ENCODE data around the gene AGBL3. TPM values are rescaled to one million over a fixed set of nuclear protein-coding genes. Genes with fewer than 3 reads are reported as not detected.

AGBL3 gene
- total RNA-seq, 1 donor from 2014 or later = 0.62 TPM

DNA sequence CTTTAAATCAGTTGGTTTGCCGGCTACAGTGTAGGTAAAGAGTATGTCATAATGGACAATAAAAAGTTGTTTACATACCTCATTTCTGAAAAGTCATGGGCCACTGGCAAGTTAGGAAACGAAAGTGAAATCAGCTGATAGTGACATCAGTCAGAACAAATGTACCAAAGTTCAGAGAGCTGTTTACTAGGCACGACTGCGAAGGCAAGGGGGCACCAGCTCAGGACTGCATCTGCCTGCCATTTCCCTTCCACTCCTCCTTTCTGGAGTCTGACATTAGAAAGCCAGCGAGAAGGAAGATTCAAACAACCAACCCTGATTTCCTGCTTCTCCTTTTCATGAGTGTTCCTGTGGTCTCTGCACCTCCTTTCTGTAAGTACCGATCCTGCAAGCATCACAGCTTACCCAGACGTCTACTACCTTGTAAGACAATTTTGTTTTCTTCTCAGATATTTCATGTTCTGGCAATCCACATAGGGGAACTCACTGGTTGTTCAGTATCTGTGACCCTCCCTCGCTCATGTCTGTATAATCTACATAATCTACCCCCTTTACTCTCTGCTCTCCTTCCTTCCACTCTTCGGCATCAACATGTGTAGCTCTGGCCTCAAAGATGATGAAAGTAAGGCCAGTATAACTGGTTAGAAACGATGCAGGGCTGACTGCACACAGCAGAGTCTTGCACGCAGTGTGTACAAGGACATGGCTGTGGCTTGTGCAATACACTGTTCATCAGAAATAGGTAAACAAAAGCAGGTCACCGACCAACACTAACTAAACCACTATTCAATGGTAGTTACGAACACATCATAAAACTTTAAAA is 161.8 kb downstream of the AGBL3 start, which contains the start of gene TMEM140:
TSS of gene TMEM140 (plus strand) at position 174 of the 823 bp plus-strand sequence. CDS start 16,370 bp downstream, outside the sequence.
- DNase-seq = no peak

DNA sequence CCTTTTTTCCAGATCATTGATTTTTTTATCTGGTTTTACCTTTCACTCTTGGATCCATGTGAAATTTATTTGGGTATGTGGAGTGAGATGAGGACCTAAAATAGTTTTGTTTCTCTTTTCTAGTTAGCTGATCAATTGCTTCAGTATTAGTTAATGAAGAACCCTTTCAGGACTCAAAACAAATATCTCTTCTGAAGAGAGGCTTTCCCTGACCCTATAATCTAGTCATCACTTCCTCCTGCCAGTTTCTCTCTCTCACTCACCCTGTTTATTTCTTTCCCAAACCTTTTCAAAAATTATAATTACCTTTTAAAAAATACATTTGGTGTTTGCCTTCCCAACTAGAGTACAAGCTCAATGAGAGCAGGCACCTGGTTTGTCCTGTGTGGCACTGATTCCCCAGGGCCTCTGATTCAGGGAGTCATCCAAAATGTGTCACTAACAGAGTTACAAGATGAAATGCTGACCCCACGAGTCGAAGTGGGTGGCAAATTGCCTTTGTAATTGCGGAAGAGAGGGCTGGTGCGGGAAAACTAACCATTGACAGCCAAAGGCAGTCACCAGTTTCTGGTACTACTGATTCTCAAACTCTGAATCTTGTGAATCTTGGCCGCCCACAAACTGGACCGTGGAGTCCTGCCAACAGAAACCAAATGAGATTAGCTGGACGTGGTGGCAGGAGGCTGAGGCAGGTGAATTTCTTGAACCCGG is 163.9 kb downstream of the AGBL3 start:
- no peak for DNase-seq

DNA sequence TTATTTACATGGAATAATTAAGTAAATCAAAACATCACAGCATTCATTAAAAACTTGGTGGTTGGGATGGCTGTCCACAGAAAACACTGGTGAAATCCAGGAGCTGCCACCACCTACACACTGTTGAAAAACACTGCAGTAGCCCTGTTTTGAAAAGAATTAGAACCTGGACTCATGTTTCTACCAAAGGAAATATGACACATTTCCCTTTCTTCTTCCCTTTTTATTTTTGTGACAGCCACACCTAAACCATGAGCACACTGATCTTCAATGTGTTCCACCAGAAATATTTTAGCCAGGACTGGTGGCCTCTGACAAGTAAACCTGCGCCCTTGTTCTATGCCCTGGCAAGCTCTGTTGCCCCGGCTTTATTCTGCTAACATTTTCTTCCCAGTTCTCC is 164.8 kb downstream of the AGBL3 start:
- no peak for DNase-seq

DNA sequence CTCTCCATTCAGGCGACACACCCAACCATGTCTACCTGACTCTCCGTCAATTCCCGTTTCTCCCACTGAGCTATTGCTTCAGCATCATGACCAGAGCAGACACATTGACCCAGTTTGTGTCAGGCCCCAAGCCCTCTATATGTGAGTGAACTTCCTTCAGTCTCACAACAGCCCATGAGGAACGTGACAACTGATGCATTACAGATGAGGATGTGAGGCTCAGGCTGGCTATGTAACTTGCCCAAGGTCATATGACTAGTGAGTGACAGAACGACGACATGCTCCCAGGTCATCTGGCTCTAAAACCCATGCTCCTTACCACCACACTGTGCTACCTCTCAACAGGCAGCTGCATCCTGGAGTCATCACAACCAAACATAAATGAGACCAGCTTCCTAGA is 165.2 kb downstream of the AGBL3 start:
- DNase-seq = no peak

DNA sequence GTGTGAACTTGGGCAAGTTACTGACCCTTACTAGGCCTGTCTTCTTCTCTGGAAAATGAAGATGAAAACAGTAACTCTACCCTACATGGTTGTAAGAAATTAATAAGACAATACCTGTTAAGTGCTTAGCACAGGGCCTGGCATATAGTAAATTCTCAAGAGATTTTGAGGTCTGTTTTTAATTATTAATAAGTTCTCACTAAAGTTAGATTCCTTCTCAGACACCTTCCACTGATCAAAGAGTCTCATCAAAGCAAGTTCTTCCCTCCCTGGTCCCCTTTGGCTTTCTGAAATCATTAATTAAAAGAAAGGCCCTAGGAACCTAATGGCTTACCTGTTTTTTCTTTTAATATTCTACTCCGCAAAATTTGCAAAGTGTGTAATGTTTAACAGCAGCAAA is 166.1 kb downstream of the AGBL3 start:
- DNase-seq = no peak

DNA sequence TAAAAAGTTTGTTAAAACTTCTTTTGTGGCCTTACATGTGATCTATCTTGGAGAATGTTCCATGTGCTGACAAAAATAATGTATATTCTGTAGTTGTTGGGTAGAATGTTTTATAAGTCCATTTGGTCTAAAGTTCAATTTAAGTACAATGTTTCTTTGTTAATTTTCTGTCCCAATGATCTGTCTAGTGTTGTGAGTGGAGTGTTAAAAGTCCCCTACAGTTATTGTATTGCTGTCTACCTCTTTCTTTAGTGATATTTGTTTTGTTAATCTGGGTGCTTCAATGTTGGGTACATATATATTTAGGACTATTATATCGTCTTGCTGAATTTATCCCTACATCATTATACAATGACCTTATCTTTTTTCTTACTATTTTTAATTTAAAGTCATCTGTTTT is 168.4 kb downstream of the AGBL3 start:
- DNase-seq = no peak

DNA sequence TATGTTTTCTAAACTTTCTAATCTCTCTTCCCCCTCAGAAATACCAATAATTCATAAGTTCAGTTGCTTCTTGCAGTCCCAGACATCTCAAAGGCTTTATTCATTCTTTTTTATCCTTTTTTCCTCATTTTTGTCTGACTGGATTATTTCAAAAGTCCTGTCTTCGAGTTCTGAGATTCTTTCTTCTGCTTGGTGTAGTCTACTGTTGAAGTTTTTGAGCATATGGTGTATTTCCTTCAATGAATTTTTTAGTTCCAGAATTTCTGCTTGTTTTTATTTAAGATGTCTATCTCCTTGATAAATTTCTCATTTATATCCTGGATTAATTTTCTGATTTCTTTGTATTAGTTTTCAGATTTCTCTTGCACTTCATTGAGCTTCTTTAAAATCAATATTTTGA is 170.0 kb downstream of the AGBL3 start:
- no peak for DNase-seq

DNA sequence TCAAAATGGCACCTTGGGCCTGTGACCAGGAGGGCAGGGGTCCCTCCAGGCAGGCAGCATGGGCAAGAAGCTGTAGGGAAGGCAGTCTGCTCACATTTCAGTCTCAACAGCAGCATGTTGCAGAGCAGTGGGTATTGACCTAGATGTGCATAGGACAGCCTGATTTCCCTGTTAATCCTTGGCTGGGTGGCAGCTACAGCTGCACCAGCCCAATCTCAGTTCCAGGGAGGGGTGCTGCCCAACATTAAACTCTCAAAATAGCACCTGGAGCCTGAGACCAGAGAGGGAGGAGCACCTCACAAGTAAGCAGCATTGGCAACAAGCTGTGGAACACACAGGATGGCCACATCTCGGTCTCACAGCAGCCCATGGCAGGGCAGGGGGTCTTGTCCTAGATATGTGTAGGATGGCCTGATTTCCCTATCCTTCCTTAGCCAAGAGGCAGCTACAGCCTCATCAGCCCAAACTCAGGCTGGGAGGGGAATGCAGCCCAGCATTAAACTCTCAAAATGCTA is 171.9 kb downstream of the AGBL3 start:
- DNase-seq = no peak

DNA sequence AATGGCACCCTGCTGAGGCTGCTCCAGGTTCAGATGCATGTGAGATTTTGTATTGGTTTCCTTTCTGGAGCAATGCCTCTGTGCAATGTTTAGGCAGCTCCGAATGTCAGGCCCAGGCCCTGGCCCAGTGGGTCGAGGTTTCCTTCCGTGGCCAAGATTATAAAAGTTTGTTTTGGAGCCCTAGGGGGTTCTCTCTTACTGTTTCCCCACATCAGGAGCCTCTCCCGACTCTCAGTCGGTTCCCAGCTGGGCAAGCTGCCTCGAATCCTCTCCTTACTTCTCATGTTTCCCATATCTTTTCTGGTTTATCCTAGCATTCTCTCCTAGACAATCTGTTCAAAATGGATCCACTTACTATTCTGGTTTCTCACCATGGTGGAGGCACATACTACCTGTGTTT is 172.6 kb downstream of the AGBL3 start:
- no peak for DNase-seq

DNA sequence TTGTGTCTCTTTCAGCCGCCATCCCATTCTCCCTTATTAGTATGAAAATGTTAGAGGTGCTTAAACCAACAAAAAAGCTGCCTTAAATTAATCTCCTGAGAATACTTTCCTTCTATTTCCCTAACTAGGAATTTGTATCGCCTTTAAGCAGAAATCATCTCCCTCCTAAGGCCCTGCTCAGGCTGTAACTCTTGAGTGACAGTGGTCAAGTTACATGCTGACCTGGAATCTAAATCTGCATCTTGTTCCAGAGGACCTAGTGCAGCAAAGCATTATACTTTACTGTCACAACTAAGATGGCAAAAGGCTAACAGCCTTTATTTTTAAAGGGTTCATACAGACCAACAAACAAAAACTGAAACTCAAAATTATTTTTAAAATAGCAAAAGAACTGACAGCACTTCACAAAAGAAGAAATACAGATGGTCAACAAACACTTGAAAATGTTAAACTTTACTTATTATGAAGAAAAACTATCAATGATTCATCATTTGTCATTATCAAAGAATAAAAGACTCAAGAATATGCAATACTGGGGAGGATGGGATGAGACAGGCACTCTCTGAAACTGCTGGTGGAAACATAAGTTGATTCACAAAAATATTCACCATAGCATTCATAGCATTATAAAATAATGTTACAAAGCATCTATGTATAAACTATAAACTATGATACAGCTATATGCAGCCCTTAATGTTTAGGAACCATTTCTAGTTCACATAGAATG is 173.2 kb downstream of the AGBL3 start:
- no peak for DNase-seq

DNA sequence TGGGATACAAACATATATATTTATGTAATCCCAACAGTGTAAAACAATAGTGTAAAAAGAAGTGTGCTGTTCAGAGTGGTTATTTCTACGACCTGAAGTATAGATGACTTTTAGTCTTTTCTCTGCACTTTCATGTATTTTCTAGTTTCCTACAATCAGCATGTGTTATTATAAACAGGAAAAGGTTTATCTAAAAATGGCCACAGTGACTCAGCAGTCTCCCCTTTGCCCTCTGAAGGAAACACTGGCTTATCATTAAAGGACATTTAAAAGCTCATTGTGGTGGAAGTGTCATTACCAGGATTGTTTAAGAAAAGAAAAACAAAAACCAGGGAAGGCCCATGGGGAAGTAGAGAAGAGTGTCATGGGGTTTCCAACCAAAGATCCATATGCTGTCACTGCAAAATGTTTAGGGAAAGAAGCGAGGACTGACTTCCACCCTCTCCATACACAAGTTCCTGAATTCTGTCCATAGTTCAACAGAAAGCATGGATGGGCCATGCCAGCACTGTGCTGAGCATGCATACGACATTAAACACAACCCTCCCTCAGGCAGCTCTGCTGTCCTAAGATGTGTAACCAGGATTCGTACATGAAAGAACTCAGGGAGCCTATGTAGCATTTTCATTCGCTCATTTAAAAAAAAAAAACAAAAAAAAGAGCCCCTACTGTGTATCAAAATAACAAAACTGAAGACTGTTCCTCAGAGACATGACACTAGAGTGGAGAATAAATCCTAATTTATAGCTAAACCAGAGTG is 174.0 kb downstream of the AGBL3 start:
- no peak for DNase-seq

DNA sequence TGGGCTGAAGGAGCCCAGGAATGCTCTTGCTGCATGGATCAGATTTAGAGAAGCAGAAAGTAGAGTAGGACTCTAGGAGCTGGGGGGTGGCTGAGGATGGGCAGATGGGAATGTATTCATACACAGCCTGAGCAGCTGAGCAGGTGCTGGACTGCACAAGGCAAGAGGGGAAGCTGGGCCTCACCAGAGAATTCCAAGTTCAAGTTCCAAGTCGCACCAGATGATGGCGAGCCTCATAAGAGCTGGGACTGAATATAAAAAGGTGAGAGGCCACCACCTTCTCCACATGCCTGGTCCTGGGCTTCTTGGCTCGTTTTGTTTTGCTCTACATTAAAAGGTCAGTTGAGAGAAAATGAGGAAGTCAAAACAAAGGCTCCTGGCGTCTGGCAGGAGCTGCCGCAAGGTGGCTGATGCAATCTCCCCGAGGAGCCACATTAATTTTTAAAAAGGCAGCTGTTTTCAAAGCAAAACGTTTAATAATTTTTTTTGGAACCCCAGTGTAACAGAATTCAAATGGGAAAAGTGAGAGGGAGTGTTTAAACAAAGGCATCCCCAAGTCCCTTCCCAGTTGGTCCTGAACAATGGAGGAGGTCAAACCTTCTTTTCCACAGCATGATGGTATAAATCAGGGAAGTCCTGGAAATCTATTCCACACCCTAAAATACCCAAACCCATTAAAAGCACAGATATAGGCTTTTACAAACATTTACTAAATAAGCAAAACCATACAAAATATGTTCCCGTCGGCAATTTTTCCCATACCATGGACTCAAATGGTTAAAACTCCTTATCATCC is 174.7 kb downstream of the AGBL3 start:
- DNase-seq = peak; percentile 42

DNA sequence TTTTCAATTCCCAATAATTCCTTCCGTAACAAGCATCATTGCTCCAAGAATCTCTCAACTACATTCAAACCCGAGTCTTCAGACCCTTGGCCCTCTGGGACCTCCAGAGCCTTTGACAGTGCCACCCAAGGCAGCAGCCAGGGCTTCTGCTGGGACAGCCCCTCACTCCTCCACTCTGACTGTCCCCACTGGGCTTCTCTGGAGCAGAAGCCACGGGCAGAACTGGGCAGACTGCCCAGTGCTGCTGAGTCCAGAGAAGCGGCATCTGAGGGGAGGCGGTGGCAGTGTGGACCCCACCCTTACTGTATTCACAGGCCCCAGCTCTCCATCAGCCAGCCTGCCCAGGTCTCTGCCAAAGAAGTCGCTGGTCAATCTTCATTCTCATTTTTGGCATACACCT is 175.4 kb downstream of the AGBL3 start:
- DNase-seq = no peak

DNA sequence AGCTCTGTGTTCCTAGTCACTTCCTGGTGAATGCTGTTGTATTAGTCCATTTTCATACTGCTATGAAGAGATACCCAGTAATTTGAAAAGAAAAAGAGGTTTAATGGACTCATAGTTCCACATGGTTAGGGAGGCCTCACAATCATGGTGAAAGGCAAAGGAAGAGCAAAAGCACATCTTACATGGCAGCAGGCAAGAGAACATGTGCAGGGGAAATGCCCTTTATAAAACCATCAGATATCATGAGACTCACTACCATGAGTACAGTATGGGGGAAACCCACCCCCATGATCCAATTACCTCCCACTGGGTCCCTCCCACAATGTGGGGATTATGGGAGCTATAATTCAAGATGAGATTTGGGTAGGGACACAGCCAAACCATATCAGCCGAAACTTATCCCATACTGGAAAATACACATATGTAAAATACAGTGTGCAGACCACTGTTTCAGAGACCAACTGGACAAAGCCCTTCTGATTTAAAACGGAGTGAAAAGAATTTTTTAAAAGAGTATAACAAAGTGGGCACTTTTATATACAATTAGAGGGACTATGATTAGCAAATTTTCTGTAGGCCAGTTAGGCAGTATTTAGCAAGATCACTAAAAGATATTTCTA is 176.2 kb downstream of the AGBL3 start:
- DNase-seq = no peak

DNA sequence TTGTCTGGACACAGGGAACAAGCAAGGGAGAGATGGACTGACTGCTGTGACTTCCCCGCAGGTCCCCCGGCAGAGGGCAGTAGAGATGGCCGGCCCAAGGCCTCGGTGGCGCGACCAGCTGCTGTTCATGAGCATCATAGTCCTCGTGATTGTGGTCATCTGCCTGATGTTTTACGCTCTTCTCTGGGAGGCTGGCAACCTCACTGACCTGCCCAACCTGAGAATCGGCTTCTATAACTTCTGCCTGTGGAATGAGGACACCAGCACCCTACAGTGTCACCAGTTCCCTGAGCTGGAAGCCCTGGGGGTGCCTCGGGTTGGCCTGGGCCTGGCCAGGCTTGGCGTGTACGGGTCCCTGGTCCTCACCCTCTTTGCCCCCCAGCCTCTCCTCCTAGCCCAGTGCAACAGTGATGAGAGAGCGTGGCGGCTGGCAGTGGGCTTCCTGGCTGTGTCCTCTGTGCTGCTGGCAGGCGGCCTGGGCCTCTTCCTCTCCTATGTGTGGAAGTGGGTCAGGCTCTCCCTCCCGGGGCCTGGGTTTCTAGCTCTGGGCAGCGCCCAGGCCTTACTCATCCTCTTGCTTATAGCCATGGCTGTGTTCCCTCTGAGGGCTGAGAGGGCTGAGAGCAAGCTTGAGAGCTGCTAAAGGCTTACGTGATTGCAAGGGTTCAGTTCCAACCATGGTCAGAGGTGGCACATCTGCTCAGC is 178.2 kb downstream of the AGBL3 start:
- no peak for DNase-seq

DNA sequence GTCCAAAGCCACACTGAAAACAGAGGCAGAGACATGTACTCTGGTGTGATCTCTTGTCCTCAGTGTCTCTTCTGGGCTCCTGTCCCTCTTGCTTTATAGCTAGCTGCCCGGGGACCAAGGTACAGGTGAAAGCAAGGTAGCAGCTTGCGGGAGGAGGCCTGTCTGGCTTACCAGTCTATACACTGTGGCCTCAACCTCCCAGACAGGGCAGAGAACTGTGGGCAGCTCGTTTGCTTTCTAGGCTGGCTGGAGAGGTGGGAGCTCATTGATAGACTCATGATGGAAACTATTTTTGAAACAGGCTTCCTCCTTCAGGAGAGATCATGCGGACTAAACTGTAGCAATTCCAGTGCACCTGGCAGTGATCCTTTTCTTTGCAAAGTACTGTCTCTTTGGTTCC is 179.6 kb downstream of the AGBL3 start:
- DNase-seq = no peak

DNA sequence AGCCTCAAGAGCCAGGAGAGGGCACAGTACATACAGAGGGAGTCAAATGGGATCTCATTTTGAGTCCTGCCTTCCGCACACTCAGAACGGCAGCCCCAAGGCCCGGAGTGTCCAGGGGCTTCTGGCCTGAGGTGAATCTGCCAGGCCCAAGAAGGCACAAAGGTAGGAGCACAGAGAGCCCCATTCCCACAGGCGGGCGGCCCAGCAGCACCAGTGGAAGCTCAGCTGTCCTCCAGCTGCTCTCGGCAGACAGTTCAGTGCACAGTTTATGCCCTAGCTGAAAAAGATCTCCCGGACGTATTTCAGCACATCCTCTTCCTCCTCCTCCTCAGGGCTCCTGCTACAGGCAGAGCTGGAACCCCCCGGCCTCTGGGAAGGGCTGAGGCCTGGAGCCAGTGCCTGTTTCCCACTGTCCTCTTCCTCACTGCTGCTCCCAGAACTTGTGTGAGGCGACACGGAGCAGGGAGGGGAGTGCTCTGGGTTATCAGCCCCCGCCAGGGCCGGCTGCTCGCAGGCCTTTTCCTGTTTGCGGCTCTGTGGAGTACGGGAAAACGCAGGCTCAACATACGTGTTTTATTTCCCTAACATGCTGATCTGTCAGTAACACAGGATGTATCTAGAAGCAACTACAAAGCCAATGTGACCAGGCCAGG is 180.2 kb downstream of the AGBL3 start:
- no peak for DNase-seq

DNA sequence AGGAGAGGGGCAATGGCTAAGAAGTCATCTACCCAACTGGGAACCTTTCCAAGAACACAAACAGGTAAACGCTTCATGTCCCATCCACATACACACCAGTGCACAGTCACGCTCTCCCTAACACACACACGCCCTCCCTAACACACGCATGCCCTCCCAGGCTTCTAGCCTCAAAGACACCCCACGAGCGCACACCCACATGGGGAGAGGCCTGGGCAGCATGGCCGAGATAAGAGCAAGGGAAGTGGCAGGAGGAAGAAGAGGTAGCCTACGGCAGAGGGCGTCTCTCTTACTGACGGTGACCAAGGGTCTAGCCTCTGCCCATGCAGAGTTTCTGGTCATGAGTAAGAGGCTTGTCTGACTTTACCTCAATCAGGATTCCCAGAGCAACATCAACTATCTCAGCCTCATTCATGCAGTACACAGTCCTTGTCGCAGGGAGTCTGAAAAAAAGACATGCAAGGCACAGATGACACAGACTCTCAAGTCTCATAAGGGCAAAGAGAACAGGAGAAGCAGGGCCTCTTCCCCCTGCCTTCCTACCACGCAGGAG is 181.1 kb downstream of the AGBL3 start:
- no peak for DNase-seq

DNA sequence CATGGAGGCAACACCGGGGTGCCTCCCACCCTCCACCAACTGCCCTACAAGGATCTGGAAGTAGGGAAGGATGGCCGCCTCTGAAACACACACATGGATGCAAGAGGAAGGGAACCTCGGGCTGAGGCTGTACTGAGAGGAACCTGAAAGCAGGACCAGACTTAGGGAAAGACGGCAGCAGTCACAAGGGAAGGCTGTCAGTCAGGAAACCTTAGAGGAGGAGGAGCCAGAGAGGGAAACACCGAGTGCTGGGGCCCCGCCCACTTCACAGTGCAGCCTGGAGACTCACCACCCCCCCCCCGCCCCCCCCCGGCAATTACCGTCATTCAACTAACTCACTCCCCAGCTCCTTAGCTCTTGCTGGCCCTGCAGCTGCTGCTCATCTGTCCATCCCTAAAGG is 181.7 kb downstream of the AGBL3 start:
- no peak for DNase-seq
